GDM1 (cell line): Measurements from ENCODE around the gene PDZD4.

ENCODE experiments used
- DNase-seq: peaks from one replicate; lab custom pipeline; 2025; lab: John Stamatoyannopoulos, UW

PDZD4 gene, protein sequence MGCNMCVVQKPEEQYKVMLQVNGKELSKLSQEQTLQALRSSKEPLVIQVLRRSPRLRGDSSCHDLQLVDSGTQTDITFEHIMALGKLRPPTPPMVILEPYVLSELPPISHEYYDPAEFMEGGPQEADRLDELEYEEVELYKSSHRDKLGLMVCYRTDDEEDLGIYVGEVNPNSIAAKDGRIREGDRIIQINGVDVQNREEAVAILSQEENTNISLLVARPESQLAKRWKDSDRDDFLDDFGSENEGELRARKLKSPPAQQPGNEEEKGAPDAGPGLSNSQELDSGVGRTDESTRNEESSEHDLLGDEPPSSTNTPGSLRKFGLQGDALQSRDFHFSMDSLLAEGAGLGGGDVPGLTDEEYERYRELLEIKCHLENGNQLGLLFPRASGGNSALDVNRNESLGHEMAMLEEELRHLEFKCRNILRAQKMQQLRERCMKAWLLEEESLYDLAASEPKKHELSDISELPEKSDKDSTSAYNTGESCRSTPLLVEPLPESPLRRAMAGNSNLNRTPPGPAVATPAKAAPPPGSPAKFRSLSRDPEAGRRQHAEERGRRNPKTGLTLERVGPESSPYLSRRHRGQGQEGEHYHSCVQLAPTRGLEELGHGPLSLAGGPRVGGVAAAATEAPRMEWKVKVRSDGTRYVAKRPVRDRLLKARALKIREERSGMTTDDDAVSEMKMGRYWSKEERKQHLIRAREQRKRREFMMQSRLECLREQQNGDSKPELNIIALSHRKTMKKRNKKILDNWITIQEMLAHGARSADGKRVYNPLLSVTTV

GRCh38 chrX:153829799-153830639 is at the start of gene PDZD4:
PDZD4 (minus strand) TSS chrX:153830544; CDS start chrX:153830298, 246 bp downstream.
- DNase-seq = no peak

GRCh38 chrX:153879741-153880439 is 49.5 kb upstream of the PDZD4 start:
- DNase-seq = no peak

DNA sequence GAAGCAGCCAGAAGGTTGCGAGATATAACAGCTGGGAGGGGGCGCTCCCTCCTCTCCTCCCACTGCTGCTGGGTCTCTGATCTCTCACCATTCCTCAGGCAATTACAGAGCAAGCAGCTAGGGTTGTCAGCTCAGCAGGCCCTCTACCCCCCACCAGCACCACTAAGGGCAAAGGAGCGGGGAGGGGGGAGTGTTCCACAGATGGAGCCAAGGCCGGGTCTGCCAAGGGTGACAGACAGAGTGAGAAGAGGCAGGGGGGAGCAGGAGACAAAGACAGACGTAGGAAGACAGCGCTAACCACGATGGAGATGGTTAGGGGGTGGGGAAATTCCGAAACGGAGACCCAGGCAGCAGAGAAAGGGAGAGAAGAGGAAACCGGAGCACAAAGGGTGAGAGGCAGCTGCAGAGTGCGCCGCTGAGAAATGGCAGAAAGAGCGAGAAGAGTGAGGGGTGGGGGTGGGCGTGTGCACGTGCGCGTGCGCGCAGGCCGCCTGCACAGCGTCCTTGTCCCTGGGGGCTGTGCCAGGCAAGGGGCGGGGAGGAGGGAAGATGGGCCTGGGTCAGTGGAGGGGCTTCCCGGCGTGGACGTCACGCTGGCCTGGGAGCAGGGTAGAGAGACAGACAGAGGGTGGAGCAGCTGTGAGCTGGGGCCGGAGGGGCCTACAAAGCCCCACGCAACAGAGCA is 48.8 kb upstream of the PDZD4 start:
- no peak for DNase-seq

DNA sequence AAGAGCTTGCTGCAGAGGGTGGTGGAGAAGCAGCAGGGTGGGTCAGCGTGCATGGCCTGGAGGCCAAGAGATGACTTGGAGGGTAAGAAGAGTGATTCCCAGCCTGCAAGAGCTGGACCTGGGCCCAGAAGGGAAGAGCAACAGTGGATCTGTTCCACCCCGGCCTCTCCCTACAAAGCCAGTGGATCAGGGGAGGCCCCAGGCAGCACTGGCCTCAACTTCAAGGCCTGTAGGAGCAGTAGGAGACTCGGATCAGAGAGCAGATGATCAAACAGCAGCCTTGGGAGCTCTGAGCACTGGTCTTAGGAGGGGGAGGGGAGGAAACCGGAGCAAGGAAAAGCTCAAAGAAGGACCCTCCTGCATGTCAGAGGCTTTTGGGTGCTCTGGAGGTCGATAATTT is 48.0 kb upstream of the PDZD4 start:
- no peak for DNase-seq

DNA sequence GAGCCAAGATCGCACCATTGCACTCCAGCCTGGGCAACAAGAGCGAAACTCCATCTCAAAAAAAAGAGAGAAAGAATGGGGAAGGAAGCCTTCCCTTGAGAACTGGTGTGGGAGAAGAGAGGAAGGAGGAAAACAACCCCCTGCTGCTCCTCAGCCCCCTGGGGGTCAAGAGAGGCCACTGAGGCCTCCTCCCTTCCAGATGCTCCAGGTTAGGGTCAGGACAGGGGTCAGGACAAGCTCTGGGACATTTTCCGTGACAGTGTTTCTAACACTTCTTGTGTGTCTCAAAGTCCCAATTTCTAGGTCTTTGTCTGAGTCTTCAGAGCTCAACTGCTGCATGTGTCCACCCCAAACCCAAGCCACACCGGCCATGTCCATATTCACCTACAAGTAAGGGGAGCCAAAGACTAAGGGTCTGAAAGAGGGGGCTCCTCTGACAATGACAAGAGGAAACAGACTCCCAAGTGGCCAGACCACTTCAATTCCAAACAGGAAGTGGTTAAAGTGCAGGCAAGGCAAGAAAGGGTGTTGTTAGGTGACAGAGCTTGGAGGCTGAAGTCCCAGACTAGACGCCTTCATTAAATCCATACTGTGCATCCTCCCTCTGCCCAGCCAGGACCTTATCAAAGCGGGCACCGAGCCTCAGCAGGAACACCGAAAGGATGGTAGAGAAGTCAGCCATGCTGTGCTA is 47.4 kb upstream of the PDZD4 start:
- no peak for DNase-seq

DNA sequence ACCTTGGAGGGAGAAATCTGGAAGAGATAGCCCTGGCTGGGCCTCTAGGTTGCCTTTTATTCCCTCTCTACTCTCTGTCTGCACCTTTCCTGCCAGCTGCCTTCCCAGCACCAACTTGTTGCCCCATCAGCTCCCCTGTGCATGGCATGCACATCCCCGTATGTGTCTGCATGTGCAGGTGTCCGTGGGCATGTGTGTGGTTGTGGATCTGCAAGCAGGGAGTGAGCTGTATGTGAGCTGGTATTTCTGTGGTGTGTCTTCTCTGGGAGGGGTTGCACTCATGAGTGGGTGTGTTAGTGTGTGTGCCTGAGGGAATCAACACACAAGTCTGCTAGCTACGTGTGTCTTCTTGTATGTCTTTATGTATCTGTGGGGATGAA is 45.8 kb upstream of the PDZD4 start:
- no peak for DNase-seq

DNA sequence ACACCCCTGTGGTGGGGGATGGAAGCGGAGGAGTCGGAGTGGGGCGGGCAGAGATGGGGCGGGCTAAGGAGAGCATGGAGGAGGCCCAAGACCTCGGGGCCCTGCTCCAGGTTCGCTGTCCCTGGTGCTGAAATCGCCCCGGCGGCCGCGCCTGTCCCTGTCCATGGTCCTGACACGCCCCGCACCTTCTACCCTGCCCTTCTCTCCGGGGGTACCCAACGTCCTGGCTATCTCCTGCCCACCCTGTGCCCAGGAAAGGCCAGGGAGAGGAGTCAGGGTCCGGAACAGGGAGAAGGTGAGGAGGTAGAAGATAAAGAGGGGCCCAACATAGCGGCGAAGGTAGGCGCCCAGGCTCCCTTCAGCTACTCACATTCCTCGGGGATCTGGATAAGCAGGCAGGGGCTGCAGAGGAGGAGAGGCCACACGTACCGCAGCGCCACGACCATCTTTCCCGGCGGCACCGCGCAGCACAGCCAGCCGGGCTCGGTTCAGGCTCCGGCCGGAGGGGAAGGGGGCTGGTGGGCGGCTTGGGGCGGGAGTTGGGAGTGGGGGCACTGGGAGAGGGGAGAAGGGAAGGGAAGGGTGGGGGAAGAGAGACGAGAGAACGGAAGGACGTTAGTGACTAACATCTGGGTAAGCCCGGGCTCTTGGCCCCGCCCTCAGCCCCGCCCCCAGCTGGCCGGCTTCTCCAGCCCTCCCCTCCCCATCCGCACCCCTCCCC is 45.2 kb upstream of the PDZD4 start:
- DNase-seq = peak; percentile 45

- no peak for DNase-seq
Measured at GRCh38 chrX:153874366-153875125, 44.2 kb upstream of the PDZD4 start.

- no peak for DNase-seq
Measured at GRCh38 chrX:153874085-153874365, 43.7 kb upstream of the PDZD4 start.

- DNase-seq = no peak
Measured at GRCh38 chrX:153873282-153874084, 43.1 kb upstream of the PDZD4 start.

DNA sequence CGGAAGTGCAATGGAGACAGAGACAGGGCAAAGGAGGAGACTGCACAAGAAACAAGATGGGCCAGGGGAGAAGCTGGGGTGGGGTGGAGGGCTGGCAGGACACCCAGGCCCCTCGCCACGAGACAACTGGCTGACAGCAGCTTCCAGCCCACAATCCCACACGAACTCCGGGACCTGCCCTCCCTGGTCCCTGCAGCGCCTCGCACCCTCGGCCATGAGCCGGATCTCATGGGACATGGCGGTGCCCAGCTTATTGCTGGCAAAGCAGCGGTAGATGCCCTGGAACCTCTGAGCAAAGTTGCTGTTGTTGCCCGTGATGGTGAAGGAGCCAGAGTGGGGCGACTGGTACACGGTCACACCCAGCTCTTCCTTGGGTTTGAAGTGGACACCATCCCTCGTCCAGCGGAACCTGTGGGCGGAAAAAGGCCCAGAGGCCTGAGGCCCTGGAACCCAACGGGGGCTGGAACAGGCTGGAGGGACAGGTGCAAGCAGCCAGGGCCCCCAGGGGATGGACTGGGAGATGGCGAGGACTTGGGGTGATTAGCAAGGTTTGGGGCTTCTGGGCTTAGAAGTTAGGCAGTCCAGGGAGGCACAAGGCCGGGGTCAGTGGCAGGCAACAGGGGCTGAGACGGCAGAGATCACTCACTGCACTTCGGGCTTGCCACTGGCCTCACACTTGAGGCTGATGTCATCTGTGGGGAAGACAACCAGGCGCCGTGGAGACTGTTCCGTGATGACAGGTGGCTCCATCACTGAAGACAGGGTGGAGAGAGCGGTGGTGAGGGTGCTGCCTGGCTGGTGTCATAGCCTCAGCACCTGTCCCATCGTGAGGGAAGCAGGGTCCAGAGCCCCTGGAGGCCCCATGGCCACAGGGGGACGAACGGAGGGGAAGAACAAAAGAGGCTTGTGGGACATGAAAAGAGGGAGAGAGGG is 41.9 kb upstream of the PDZD4 start:
- DNase-seq = no peak

DNA sequence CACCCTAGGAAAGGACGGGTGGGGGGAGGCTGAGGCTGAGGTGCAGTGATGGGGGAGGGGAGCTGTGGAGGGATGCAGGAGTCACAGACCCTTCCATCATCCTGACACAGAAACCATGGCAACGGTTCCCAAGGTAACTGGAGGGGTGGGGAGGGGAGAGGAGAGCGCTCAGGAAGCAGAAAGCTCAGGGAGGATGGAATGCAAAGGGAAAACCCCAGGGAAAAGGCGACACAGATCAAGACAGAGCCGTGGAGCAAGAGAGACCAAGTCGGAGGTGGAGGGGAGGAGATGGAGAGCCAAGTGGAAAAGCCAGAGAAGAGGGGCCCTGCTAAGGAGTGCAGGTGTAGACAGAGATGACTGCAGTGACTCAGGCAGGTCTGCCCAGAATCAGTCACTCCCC is 41.1 kb upstream of the PDZD4 start:
- DNase-seq = no peak

GRCh38 chrX:153870791-153871360 is 40.5 kb upstream of the PDZD4 start:
- DNase-seq = no peak

GRCh38 chrX:153870288-153870690 is 39.9 kb upstream of the PDZD4 start:
- DNase-seq = no peak

DNA sequence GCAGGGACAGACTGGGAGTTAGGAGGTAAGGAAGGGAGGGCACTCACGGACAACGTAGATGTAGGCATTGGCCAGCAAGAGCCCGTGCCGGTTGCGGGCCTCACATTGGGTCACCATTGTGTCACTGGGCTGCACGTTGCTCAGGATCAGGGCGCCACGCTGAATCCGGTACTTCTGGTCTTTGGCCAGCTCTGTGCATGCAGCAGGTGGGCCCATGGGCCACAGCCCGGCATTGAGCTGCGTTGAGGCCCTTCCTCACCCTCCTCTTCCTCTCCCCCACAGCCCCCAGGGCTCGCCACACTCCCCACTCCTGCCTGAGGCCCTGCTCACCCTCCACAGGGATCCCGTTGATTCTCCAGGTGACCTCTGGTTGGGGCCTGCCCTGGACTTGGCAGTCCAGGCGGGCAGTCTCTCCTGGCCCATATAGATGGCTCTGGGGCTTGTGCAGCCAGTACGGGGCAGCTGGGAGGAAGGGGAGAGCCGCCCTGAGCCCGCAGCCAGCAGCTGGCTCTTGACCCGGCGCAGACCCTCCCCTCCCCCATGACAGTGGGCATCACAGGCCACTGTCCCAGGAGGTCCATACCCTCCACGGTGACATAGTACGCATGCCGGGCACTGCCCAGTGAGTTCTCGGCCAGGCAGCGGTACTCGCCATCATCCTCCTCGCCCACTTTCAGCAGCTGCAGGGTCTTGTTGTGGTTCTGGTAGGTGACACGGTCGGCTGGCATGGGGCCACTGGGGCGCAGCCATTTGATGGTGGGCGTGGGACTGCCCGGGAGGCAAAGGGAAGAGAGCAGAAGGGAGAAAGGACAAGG is 39.3 kb upstream of the PDZD4 start:
- DNase-seq = no peak
